GM10248 (cell line): ENCODE data around the gene MIB2.

Source experiments
- CTCF ChIA-PET: fragments of 300-600 bp; sonication (Branson Sonifier 250); formaldehyde crosslinking; extraction: SDS; loops from one replicate; lab custom pipeline; 2021; ENCODE audit warnings: antibody characterized with exemption; lab: Yijun Ruan, JAX
- POLR2A ChIA-PET: fragments of 350-650 bp; sonication (Branson Sonifier 250); formaldehyde crosslinking; extraction: SDS; loops from one replicate; lab custom pipeline; 2020; ENCODE audit warnings: antibody characterized with exemption; lab: Yijun Ruan, JAX
- DNase-seq: peaks from one replicate; pipeline ENCODE4 v3.0.0; 2012; ENCODE audit errors: extremely low spot score
- TF ChIP-seq, protein P1 (sequence below): IDR thresholded peaks from 2 replicates; pipeline ENCODE4 v1.5.1; 2012; ENCODE audit warnings: mild to moderate bottlenecking, low read depth; ENCODE audit errors: extremely low read depth, missing control alignments, control extremely low read depth

MIB2 gene

DNA sequence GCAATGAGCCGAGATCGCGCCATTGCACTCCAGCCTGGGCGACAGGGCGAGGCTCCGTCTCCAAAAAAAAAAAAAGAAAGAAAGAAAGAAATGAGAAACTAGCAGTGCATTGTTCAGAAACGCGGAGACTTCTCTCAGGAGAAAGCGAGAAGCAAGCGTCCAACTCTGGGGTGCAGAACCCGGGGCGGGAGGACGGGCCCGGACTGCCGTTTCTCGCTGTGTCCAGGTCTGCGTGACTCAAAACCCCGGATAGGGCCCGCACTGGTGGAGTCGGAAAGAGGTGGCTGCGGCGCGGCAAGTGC, 395 bp upstream of the MIB2 start:
- CTCF ChIA-PET, result interaction anchor here (1.5 kb wide), 1 partner anchor 17 kb away, joined by 3 read pairs; no protein-coding TSS in a partner anchor
- no peak for DNase-seq
- POLR2A ChIA-PET, result interaction anchor here (0.7 kb wide), 1 partner anchor 37 kb away, joined by 3 read pairs; no protein-coding TSS in a partner anchor
- TF ChIP-seq, protein P1, sequence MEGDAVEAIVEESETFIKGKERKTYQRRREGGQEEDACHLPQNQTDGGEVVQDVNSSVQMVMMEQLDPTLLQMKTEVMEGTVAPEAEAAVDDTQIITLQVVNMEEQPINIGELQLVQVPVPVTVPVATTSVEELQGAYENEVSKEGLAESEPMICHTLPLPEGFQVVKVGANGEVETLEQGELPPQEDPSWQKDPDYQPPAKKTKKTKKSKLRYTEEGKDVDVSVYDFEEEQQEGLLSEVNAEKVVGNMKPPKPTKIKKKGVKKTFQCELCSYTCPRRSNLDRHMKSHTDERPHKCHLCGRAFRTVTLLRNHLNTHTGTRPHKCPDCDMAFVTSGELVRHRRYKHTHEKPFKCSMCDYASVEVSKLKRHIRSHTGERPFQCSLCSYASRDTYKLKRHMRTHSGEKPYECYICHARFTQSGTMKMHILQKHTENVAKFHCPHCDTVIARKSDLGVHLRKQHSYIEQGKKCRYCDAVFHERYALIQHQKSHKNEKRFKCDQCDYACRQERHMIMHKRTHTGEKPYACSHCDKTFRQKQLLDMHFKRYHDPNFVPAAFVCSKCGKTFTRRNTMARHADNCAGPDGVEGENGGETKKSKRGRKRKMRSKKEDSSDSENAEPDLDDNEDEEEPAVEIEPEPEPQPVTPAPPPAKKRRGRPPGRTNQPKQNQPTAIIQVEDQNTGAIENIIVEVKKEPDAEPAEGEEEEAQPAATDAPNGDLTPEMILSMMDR, result no peak

DNA sequence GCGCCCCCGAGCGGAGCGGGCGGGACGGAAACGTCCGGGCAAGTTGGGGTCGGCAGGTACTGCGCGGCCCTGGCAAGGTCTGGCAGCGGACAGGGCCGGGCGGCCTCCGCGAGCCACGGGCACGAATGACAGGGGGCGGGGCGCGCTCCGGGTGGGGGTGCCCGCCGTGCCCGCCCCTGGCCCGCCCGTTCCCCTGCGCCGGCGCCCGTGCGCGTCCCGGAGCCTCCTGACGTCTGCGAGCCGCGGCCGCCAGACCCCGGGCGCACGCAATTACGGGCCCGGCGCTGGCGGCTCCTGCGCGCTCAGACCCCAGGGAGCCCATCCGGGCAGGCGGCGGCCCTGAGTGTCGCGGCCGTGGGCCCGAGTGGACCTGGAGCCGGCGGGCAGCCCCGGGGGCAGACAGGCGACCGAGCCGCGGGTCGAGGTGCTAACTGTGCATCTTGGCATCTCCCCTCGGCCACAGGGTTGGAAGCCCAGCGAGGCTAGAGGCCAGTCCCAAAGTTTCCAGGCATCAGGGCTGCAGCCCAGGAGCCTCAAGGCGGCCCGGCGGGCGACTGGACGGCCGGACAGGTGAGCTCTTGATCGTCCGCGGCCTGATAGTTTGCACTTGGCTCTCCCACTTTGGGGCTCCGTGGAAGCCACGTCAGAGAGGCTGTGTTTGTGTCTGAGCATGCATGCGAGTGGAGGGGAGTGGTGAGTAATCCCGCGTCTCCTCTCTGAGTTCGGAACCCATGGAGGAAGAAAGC, 918 bp downstream of the MIB2 start:
- TF ChIP-seq, protein P1, result no peak
- CTCF ChIA-PET, result no interaction called here
- POLR2A ChIA-PET, result interaction anchor here (1.0 kb wide), 1 partner anchor 13 kb away, joined by 3 read pairs; no protein-coding TSS in a partner anchor
- DNase-seq, result peak; percentile 67

- TF ChIP-seq, protein P1, result no peak
- ChIA-PET POLR2A (no interaction called here), CTCF (no interaction called here)
- DNase-seq, result no peak
Measured at GRCh38 chr1:1616838-1617237, 1.5 kb downstream of the MIB2 start.

DNA sequence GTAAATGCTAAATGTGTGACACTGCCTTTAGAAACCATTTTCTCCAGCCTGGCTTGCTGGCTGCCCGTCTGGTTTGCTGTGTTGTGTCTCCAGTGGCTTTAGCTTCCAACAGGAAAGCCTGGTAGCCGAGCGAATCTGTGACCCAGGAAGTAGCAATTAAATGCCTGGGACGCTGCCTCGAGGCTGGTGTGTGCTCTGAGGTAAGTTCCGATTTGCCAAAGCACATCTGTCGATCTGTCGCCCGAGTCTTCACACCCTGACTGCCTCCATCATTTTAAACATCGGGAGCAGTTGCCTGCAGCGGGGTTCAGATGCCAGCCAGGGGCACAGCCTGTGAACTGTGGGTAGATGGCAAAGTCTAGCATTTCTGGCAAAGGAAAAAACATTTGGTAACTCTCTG, 2.2 kb downstream of the MIB2 start:
- TF ChIP-seq, protein P1, result no peak
- CTCF ChIA-PET, result no interaction called here
- DNase-seq, result no peak
- POLR2A ChIA-PET, result no interaction called here

GRCh38 chr1:1617925-1618324, 2.6 kb downstream of the MIB2 start:
- POLR2A ChIA-PET, result no interaction called here

GRCh38 chr1:1618396-1619068, 3.2 kb downstream of the MIB2 start:
- ChIA-PET POLR2A (no interaction called here), CTCF (interaction anchor here (0.9 kb wide), 1 partner anchor 247 kb away, joined by 3 read pairs; no protein-coding TSS in a partner anchor)
- no peak for DNase-seq
- TF ChIP-seq, protein P1, result no peak

More at GRCh38 chr1:1617925-1618324, 2.6 kb downstream of the MIB2 start:
- CTCF ChIA-PET, result no interaction called here
- no peak for DNase-seq
- TF ChIP-seq, protein P1, result no peak
